ENCODE measurements around the gene TIMM10. TPM values are rescaled to one million over a fixed set of nuclear protein-coding genes. Genes with fewer than 3 reads are reported as not detected.
A peak's percentile ranks its signal among the peaks of the same experiment; 100 is the strongest.

The TIMM10 gene, protein sequence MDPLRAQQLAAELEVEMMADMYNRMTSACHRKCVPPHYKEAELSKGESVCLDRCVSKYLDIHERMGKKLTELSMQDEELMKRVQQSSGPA
- polyA plus RNA-seq (2012; ENCODE audit: insufficient read depth, insufficient read length), result 229 TPM

DNA sequence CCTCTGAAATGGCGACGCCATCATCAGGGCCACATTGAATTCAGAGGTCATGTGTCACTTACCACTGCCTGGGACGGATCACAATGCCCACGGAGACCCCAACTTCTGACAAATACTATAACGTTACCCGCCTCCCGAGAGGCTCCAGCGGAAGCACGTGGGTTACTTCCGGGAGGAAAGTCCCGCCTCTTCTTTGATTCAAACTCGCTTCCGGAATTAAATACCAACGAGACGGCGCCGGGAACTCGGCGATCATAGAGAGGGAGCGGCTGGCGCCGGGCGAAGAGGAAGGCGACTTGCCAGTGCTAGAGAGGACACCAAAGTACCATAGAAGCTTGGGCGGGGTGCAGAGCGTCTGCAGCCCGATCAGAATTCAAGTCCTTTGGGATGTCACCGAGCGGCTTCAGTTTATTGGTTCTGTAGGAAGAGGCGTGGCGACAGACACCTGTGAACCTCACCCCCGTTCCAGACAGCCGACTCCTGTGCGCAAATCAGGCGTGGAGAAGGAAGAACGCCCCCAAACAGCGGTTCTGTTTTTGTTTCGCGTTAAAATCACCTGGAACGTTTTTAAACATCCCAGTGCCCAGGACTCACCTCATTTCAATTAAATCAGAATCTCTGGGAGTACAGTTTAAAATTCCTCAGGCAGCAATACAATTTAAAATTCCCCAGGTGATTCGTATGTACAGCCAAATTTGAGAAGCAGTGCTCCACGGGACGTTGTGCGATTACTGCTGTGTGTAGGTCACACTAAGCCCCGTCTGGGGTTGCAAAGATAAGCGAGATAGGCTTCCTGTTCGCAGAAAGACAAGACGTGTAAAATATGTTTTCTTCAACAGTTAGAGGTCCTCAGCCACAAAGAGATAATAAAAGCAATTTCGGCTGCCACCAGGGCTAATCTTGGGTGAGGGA, at the start of gene TIMM10:
Gene TIMM10 (minus strand): TSS at position 159 of the 912 bp plus-strand sequence. CDS start 565 bp downstream, outside the sequence.
- peak; percentile 99 for DNase-seq (ENCODE audit: low read depth, low spot score)
- peak within 1 kb of the TSS; percentile 99 for H3K4me3 ChIP-seq (ENCODE audit: low read length)

DNA sequence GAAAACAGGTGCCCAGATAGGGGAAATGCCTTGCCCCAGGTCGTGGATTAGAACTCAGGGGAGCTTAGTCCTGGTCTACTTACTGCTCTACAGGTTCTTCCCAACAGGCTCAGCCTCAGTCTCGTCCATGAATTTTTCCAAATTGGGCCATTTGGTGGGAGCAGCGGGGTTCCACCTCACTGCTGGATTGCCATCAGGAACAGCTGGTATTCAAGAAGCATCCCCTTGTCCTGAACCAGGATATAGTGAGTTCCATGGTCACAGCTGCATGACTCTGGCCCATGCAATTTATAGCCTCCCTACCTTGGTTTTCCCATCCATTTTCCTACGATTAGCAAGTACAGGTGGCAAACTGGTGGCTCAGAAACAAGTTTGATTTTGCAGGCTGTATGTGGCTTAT, 43.5 kb upstream of the TIMM10 start:
- DNase-seq (ENCODE audit: low read depth, low spot score), result no peak
- H3K4me3 ChIP-seq (ENCODE audit: low read length), result no peak overlapping the region

DNA sequence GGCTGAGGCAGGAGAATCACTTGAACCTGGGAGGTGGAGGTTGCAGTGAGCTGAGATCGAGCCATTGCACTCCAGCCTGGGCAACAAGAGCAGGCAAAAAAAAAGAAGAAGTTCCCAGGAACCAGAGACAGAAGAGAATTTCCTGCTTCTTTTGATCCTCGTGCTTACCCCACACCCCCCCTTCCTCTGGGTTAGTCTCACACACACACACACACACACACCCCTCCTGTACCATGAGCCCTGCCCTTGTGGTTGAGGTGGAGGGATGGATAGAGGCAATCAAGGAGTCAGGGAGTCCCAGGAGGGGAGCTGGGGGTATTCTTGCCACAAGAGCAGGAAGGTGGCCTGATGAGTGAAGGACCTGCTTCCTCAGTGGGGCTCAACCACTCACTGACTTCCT, 41.1 kb upstream of the TIMM10 start:
- H3K4me3 ChIP-seq (ENCODE audit: low read length), result no peak overlapping the region
- DNase-seq (ENCODE audit: low read depth, low spot score), result peak; percentile 59

DNA sequence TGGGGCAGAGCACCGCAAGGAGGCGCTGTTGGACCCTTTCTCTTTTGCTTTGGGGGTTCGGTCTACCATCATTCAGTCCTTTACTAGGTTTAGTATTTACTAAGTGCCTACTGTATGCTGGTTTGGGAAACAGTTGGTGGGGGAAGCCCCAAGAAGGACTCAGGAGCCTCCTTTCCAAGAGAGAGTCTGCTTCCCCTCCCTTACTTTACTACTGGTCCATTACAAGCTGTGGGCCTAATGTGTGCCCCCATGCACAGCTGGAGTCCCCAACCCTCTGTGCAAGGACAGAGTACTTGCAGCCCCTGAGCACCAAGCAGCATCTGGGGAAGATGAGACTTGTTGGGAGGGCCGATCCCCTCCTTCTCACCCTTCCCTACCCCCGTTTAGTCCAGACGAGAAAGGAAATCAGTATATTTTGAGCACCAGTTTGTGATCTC, 37.8 kb upstream of the TIMM10 start:
- peak; percentile 74 for DNase-seq (ENCODE audit: low read depth, low spot score)
- peak overlapping the region; percentile 89 for H3K4me3 ChIP-seq (ENCODE audit: low read length)

DNA sequence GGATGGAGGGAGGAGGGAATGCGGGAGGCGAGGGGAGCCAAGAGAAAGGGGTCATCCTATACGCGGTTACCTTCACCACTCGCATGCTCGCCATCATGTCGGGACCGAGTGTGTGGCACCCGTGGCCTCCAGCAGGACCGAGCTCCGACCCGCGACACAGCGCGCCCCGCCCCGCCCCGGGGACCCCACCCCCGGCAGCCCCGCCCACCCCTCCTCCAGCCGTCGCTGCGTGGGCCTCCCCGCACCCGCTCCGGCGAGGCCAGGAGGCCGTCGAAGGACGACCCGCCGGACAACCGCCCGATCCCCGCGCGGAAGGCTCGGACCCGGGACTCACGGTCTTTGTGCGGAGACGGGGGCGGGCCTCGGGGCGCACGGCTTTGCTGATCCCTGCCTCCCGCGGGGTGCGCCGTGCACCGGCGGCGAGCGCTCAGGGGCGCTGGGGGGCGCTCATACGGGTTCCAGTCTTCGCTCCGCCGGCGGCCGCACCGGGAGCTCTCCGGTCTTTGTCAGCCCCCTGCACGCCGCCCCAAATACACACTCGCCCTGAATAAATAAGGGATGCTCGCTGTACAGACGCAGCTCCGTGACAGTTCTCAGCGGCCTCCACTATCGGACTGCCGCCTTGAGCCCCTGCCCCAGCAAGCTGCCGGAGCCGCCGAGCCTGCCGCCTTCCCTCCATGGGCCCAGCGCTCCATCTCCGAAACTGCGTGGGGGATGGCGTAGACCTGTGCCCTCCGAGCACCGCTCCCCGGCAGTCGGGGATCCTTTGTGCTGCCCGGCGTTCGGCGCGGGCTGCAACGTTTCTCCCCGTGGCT, 37.2 kb upstream of the TIMM10 start, which contains the start of gene UBE2L6:
Gene UBE2L6 (minus strand): TSS at position 158 of the 815 bp plus-strand sequence. CDS start 61 bp downstream, at position 97.
- DNase-seq (ENCODE audit: low read depth, low spot score), result peak; percentile 37
- peak within 1 kb of the TSS; percentile 89 for H3K4me3 ChIP-seq (ENCODE audit: low read length)

DNA sequence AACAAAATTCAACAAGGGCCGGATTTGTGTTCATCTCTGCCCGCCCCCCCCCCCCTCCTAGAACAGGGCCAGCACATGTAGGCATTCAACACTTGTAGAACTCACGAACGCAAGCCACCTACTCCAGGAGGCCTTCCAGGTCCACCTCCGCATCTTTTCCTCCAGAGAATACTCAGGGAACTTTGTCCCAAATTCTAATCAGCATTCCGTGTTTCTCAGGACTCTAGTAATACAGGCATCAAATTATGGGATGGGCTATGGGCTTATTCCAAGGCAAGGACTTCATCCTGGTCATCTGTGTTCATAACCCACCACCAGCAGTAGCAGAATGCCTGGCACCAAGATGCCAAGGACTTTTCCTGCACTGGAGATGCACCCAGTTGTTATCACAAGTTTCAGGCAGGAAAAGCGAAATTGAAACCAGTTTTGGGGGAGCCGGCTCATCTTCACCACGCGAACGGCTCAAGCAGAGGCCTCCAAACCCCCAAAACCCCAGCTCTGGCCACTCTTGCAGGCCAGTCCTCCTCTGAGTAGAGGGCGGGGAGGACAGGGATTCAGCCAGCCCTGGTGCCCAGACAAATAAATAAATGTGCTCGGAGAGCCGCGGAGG, 36.5 kb upstream of the TIMM10 start:
- H3K4me3 ChIP-seq (ENCODE audit: low read length), result peak overlapping the region; percentile 89
- no peak for DNase-seq (ENCODE audit: low read depth, low spot score)

DNA sequence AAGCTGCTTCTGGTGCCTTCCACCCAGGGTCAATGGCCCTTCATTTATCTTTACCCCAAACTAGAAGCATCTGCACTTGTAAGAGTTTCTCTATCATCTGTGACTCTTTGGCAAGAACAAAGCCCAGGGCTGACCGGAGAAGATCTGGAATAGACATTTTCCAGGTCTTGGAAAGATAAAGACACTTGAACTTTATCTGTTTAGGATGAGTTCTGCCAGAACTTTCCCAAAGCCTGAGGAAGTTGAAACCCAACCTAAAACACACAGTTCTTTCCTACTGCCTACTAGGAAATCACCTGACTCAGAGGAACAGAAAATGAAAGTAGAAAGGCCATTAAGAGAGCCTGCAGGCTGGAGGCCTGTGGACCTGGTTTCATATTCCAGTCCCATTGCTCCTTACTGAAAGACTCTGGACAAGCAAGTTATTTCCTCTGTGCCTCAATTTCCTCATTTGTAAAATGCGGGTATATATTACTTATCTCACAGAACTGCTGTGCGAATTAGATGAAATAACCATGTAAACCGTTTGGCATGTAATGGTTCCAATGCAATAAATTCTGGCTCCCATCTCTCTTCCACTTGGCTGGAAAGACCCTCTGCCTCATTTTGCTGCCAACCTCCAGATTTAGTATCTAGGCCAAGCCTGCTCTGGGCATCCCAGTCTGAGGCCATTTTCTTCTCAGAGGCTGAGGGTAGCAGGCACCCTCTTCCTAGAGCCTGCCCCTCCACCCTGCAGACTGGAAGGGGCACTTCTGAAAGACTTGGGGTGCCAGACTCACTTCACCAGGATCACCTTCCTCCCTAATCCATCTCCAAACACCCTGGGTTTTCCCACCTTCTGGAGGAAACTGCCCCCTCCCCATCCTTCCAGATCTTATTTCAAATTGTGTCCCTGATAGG, 35.7 kb upstream of the TIMM10 start:
- DNase-seq (ENCODE audit: low read depth, low spot score), result peak; percentile 45
- H3K4me3 ChIP-seq (ENCODE audit: low read length), result peak overlapping the region; percentile 89

DNA sequence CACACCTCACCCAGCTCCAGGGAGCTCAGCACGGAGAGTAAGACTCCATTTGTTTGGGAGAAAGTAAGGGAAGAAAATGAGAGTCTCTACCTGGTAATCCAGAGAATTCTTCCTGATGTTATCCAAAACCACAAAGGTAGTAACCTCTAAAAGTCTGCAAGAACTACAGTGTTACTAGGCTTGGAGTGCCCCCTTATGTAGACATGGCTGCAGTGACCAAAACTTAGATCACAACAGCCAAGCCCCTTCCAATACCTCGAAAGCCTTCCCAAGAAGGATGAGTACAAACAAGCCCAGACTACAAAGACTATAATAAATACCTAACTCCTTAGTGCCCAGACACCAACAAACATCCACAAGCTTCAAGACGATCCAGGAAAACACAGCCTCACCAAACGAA, 32.0 kb upstream of the TIMM10 start:
- no peak overlapping the region for H3K4me3 ChIP-seq (ENCODE audit: low read length)
- no peak for DNase-seq (ENCODE audit: low read depth, low spot score)

DNA sequence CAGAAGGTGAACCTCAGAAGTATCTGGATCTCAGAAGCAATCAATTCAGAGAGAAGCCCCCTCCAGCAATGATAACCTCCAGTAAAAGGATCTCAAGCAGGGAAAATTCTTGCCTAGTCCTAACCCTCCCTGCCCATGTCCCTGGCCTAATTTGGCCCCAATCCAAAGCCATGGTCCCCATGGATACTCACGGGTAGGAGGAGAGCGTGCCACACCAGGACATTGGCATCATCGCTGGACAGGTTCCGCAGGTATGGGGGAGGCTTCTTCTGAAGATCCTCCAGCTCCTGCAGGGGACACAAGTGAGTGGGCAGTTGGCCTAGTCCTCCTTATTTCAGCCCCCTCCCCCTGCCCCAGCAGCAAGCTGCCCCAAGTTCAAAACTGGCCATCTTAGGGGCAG, 29.6 kb upstream of the TIMM10 start:
- H3K4me3 ChIP-seq (ENCODE audit: low read length), result no peak overlapping the region
- DNase-seq (ENCODE audit: low read depth, low spot score), result no peak

DNA sequence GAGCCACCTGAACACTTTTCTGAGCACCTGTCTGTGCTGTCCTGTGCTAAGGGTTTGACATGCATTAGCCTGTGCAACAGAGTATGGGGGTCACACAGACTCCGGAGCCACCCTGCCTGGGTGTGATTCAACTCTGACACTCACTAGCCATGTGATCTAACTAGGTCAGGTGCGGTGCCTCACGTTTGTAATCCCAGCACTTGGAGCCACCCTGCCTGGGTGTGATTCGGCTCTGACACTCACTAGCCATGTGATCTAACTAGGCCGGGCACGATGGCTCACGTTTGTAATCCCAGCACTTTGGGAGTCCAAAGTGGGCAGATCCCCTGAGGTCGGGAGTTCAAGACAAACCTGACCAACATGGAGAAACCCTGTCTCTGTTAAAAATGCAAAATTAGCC, 25.5 kb upstream of the TIMM10 start:
- DNase-seq (ENCODE audit: low read depth, low spot score), result no peak

DNA sequence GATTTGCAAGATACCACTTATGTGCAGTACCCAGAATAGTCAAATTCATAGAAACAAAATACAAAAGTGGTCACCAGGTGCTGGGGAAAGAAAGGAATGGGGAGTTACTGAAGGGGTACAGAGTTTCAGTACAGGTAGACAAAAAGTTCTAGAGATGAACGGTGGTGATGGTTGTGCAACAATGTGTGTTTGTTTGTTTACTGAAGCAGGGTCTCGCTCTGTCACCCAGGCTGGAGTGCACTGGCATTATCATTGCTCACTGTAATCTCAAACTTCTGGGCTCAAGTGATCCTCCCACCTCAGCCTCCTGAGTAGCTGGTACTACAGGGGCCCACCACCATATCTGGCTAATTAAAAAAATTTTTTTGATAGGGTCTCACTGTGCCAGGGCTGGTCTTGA, 24.8 kb upstream of the TIMM10 start:
- no peak for DNase-seq (ENCODE audit: low read depth, low spot score)
- no peak overlapping the region for H3K4me3 ChIP-seq (ENCODE audit: low read length)

More for the DNA sequence above, 25.5 kb upstream of the TIMM10 start:
- H3K4me3 ChIP-seq (ENCODE audit: low read length), result no peak overlapping the region

DNA sequence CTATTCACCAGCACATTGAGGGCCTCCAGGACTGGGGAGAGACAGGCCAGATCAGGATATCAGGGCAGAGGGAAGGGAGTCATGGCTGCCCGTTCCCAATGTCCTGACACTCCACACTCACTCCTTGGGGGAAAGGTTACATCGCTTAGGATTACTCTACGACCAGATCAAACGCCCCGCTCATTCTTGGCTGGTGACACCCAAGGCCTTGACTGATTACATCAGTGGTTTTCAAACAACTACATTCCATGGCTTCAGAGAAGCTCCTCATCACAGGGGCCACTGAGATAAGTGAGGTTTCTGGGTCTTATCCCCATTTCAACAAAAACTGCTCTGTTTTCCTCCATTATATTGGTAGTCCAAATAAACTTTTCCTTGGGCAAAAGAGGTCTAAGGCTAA, 21.9 kb upstream of the TIMM10 start:
- DNase-seq (ENCODE audit: low read depth, low spot score), result no peak
- no peak overlapping the region for H3K4me3 ChIP-seq (ENCODE audit: low read length)

DNA sequence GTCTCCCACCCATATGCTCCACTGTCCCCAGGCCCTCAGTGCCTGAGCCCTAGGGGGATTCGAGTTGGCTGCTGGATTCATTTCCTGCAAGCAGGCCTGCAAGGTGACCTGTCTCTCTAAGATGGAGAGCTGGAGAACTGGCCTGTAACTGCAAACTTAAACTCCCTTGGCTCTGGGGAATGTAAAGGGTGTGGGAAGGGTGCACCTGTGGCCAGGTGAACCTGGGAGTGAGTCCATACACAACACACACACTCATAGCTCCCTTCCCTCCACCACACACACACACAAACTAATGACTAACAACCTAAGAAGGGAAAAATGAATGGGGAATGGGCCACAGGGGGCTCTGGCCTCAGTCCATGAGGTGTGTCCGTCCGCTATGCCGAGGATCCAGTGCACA, 21.4 kb upstream of the TIMM10 start:
- no peak overlapping the region for H3K4me3 ChIP-seq (ENCODE audit: low read length)
- DNase-seq (ENCODE audit: low read depth, low spot score), result no peak

DNA sequence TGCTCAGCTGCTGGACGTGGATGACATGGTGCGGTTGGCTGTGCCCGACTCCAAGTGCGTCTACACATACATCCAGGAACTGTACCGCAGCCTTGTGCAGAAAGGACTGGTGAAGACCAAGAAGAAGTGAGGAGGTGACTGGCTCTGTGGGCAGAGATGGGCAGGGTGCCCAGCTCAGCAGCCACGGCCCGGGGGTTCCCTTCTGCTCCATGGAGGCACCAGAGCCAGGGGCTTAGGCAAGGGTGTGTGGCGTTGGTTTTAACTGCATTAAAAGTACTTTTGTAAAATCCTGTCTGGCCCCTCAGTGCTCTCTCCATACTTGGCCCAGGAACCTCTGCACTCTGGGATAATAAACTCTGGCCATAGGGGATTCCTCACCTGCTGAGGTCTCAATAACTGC, 19.4 kb upstream of the TIMM10 start:
- no peak for DNase-seq (ENCODE audit: low read depth, low spot score)
- H3K4me3 ChIP-seq (ENCODE audit: low read length), result no peak overlapping the region

DNA sequence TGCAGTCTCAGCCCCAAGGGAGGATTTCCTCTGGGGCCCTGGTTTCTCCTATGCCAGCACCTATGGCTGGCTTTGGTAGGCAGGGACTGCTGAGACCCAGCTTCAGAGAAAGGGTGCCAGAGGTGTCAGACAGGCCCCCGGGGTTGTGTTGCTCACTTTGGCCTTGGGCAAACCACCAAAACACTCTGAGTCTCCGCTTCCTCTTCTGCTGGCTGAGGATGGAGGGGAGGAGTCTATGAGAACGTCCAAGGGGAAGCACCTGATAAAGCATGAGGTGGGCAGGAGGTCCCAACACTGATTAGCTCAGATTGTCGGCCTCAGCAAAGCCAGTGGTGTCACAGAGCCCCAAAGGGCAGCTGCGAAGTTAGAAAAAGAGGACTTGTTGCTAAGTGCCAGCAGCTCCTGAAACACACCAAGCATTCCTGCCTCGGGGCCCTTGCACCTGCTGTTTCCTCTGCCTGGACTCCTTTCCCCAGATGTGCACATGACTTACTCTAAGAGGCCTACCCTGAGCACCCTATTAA, 17.4 kb upstream of the TIMM10 start:
- H3K4me3 ChIP-seq (ENCODE audit: low read length), result no peak overlapping the region
- no peak for DNase-seq (ENCODE audit: low read depth, low spot score)

DNA sequence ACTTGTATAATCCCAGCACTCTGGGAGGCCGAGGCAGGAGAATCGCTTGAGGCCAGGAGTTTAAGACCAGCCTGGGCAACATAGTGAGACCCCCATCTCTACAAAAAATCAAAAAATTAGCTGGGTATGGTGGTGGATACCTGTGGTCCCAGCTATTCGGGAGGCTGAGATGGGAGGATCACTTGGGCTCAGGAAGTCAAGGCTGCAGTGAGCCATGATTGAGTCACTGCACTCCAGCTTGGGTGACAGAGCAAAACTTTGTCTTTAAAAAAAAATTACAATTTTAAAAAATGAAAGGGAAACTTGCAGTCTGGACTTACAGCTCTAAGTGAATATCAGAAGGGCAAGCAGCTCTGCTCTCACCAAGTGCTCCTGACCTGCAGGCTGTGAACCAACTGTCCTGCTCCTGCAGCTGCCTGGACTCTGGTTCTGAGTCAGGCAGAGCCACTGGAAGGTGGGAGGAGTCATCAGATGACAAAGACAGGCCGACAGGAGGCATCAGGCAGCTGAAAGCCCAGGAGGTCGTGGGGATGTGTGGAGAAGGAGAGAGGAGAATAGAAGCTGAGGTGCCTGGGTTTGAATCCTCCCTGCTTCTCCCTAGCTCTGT, 16.4 kb upstream of the TIMM10 start:
- DNase-seq (ENCODE audit: low read depth, low spot score), result no peak
- no peak overlapping the region for H3K4me3 ChIP-seq (ENCODE audit: low read length)

DNA sequence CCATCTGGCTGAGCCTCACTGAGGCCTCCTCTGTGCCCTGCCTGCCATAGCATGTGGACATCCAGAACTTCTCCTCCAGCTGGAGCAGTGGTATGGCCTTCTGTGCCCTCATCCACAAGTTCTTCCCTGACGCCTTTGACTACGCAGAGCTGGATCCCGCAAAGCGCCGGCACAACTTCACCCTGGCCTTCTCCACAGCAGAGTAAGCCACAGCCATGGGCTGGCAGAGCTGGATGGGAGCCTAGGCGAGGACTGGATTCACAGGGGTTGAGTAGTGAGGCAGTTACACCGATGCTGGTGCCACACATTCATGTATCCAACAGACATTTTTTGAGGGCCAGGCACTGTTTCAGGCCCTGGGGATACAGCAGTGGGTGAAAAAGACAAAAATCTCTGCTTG, 15.9 kb upstream of the TIMM10 start:
- H3K4me3 ChIP-seq (ENCODE audit: low read length), result no peak overlapping the region
- DNase-seq (ENCODE audit: low read depth, low spot score), result no peak

DNA sequence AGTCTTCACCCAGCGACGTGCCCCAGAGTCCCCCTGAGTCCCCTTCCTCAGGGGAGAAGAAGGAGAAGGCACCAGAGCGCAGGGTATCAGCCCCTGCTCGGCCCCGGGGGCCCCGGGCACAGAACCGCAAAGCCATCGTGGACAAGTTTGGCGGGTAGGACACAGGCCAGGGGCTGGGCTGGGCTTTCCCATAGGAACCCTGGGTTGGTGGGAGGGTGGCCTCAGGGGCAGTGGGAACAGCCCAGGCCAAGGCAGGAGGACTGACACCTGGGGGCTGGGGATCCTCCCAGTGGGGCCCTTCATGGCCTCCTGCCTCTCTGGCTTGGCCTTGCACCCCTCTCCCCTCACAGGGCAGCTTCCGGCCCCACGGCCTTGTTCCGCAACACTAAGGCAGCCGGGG, 15.3 kb upstream of the TIMM10 start:
- H3K4me3 ChIP-seq (ENCODE audit: low read length), result no peak overlapping the region
- DNase-seq (ENCODE audit: low read depth, low spot score), result no peak
